SK-N-SH (cell line): Measurements from ENCODE around the gene MAP4K3. TPM values are rescaled to one million over a fixed set of nuclear protein-coding genes. Genes with fewer than 3 reads are reported as not detected.

Experiments
- CTCF ChIA-PET: fragments of 300-600, 350-600 bp; formaldehyde crosslinking; extraction: SDS; loops from one replicate; lab custom pipeline; 2021; lab: Yijun Ruan, JAX
- POLR2A ChIA-PET: fragments of 350-600 bp; sonication (Branson Sonifier 250); formaldehyde crosslinking; extraction: SDS; loops from one replicate; lab custom pipeline; 2020; ENCODE audit warnings: antibody characterized with exemption, inconsistent platforms; lab: Yijun Ruan, JAX
- DNase-seq: peaks from one replicate; pipeline ENCODE4 v3.0.0; 2012
- H2AFZ ChIP-seq: fragments of 200-600 bp; sonication (generic); 2 replicates; pipeline ENCODE4 v1.8.1; 2016; ENCODE audit warnings: antibody characterized with exemption, mild to moderate bottlenecking, low read depth
- H3F3A ChIP-seq: fragments of 200-600 bp; sonication (generic); replicated peaks from 2 replicates; pipeline ENCODE3; 2016; ENCODE audit warnings: antibody characterized with exemption, mild to moderate bottlenecking; ENCODE audit not compliant: insufficient read depth
- H3K27ac ChIP-seq, 2 experiments: fragments of 200-500 bp in 1 of 2; fragments of 200-600 bp in 1 of 2; sonication (Bioruptor generic) in 1 of 2; sonication (generic), shearing (Covaris generic) in 1 of 2; 2 replicates each; pipeline versions ENCODE4 v1.5.1 to v1.6.1; 2014 to 2016; ENCODE audit warnings: low read depth in 2 of 2, inconsistent platforms in 1 of 2, low read length in 1 of 2, mild to moderate bottlenecking in 1 of 2, mixed read lengths in 1 of 2
- H3K27me3 ChIP-seq: fragments of 200-600 bp; sonication (generic), shearing (Covaris generic); 2 replicates; pipeline ENCODE4 v1.6.1; 2016; ENCODE audit warnings: mixed run types; ENCODE audit not compliant: insufficient read depth
- H3K36me3 ChIP-seq, 2 experiments: fragments of 200-500 bp in 1 of 2; fragments of 200-600 bp in 1 of 2; sonication (Bioruptor generic) in 1 of 2; sonication (generic) in 1 of 2; replicated peaks in 1 of 2; 2 replicates each; pipeline versions ENCODE3 to v1.5.1; 2014 to 2016; ENCODE audit warnings: low read length in 1 of 2, mild to moderate bottlenecking in 1 of 2; ENCODE audit not compliant: insufficient read depth in 2 of 2, control insufficient read depth in 1 of 2
- H3K4me1 ChIP-seq, 2 experiments: fragments of 200-500 bp in 1 of 2; fragments of 200-600 bp in 1 of 2; sonication (Bioruptor generic) in 1 of 2; sonication (generic), shearing (Covaris generic) in 1 of 2; 2 replicates each; pipeline versions ENCODE4 v1.5.1 to v1.6.1; 2014 to 2016; ENCODE audit warnings: low read depth in 1 of 2, low read length in 1 of 2, mixed run types in 1 of 2; ENCODE audit not compliant: insufficient read depth in 2 of 2, control insufficient read depth in 1 of 2
- H3K4me2 ChIP-seq: fragments of 200-600 bp; sonication (generic), shearing (Covaris generic); 2 replicates; pipeline ENCODE4 v1.6.1; 2017; ENCODE audit warnings: mixed run types
- H3K4me3 ChIP-seq, 2 experiments: fragments of 200-500 bp in 1 of 2; fragments of 200-600 bp in 1 of 2; sonication (Bioruptor generic) in 1 of 2; sonication (generic), shearing (Covaris generic) in 1 of 2; 2 replicates each; pipeline versions ENCODE4 v1.5.1 to v1.8.1; 2014 to 2016; ENCODE audit warnings: low read depth in 2 of 2, inconsistent platforms in 1 of 2, low read length in 1 of 2, mild to moderate bottlenecking in 1 of 2, mixed read lengths in 1 of 2, moderate library complexity in 1 of 2
- H3K79me2 ChIP-seq: fragments of 200-600 bp; sonication (generic); 2 replicates; pipeline ENCODE4 v1.8.1; 2017; ENCODE audit warnings: mild to moderate bottlenecking; ENCODE audit not compliant: insufficient read depth
- H3K9ac ChIP-seq: fragments of 200-600 bp; sonication (generic); 2 replicates; pipeline ENCODE4 v1.6.1; 2017; ENCODE audit warnings: mixed run types
- H3K9me2 ChIP-seq: fragments of 200-600 bp; sonication (generic); 2 replicates; pipeline ENCODE4 v1.6.1; 2017; ENCODE audit warnings: mixed run types
- H3K9me3 ChIP-seq: fragments of 200-600 bp; sonication (generic); 2 replicates; pipeline ENCODE4 v1.6.1; 2017; ENCODE audit warnings: mixed run types, mild to moderate bottlenecking, moderate library complexity
- H4K20me1 ChIP-seq: fragments of 200-600 bp; sonication (generic); 2 replicates; pipeline ENCODE4 v1.6.1; 2017; ENCODE audit warnings: mild to moderate bottlenecking, mixed run types; ENCODE audit not compliant: insufficient read depth
- FOXJ3 ChIP-seq: sonication (generic); formaldehyde crosslinking; IDR thresholded peaks from 2 replicates; pipeline ENCODE4 v1.5.1; 2020; ENCODE audit warnings: mild to moderate bottlenecking, missing genetic modification reagents
- TEAD4 ChIP-seq: IDR thresholded peaks from 2 replicates; pipeline ENCODE4 v1.4.0; 2012; ENCODE audit warnings: mild to moderate bottlenecking, borderline replicate concordance; ENCODE audit not compliant: insufficient read depth
- WGBS: methylation state at CpG from one replicate; pipeline ENCODE4 v1.1.6; 2017; ENCODE audit warnings: low lambda C conversion rate; 5-methylcytosine and 5-hydroxymethylcytosine counted together
- polyA plus RNA-seq, 3 experiments: library from polyadenylated mRNA; depleted of rRNA; stranded (reverse); fragments of >200 nt; gene quantifications; 2 replicates each; pipeline ENCODE4 v1.2.3, GENCODE V29; 2012
- TF ChIP-seq, protein P1 (sequence below): IDR thresholded peaks from 2 replicates; pipeline ENCODE4 v1.4.0; 2012; ENCODE audit warnings: low read depth
- TF ChIP-seq, protein P2 (sequence below): fragments of 150-350 bp; IDR thresholded peaks from 2 replicates; pipeline ENCODE4 v1.6.1; 2016; ENCODE audit warnings: mild to moderate bottlenecking, low read depth, low read length
- TF ChIP-seq, protein P3 (sequence below): fragments of 150-350 bp; IDR thresholded peaks from 2 replicates; pipeline ENCODE4 v1.6.1; 2017; ENCODE audit warnings: antibody characterized with exemption, low read length, low read depth, borderline replicate concordance
- TF ChIP-seq, protein P4 (sequence below): IDR thresholded peaks from 2 replicates; pipeline ENCODE4 v1.4.0; 2012; ENCODE audit warnings: low read depth, borderline replicate concordance

Gene MAP4K3
- polyA plus RNA-seq, 1 of the 3 experiments (the other 2 are of a cell fraction): 8.8 TPM

DNA sequence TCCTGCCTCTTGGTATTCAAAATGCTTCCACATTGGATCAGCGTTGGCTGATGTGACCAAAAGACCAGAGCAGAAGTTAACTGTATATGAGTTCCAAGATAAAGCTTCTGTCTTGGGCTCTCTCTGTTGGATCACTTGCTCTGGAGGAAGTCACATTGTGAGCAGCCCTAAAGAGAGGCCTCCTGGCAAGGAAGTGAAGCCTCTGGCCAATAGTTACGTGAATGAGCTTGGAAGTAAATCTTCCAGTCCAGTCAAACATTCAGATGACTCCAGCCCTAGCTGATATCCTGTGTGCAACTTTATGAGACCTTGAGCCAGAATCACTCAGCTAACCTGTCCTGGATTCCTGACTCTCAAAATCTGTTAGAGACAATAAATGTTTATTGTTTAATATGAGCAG, 125.6 kb downstream of the MAP4K3 start:
- TF ChIP-seq FOXJ3 (CRISPR knock-in tag) (no peak), TEAD4 (no peak)
- TF ChIP-seq, protein P1, sequence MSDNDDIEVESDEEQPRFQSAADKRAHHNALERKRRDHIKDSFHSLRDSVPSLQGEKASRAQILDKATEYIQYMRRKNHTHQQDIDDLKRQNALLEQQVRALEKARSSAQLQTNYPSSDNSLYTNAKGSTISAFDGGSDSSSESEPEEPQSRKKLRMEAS: no peak
- TF ChIP-seq, protein P2, sequence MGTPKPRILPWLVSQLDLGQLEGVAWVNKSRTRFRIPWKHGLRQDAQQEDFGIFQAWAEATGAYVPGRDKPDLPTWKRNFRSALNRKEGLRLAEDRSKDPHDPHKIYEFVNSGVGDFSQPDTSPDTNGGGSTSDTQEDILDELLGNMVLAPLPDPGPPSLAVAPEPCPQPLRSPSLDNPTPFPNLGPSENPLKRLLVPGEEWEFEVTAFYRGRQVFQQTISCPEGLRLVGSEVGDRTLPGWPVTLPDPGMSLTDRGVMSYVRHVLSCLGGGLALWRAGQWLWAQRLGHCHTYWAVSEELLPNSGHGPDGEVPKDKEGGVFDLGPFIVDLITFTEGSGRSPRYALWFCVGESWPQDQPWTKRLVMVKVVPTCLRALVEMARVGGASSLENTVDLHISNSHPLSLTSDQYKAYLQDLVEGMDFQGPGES: no peak
- TF ChIP-seq, protein P3, sequence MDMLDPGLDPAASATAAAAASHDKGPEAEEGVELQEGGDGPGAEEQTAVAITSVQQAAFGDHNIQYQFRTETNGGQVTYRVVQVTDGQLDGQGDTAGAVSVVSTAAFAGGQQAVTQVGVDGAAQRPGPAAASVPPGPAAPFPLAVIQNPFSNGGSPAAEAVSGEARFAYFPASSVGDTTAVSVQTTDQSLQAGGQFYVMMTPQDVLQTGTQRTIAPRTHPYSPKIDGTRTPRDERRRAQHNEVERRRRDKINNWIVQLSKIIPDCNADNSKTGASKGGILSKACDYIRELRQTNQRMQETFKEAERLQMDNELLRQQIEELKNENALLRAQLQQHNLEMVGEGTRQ: no peak
- TF ChIP-seq, all 33 proteins: peak for 0
- whole genome bisulfite sequencing: 97% methylated on average over 2 of the region's 2 CpGs
- H3K79me2 ChIP-seq: no peaks in the 10 kb centered on the region; the same call in 1 of the 2 replicates
- H3K36me3 ChIP-seq: peaks cover 21 to 61% of the 10 kb centered on the region in 2 experiments
- H2AFZ ChIP-seq: no peak overlapping the region
- H3K4me2 ChIP-seq: no peak overlapping the region
- ChIA-PET CTCF (interaction anchor here (1.1 to 1.6 kb wide), 2 partner anchors 10 to 33 kb away, joined by 5 read pairs; no protein-coding TSS in a partner anchor), POLR2A (no interaction called here)
- H3K4me1 ChIP-seq: peaks cover 0 to 6% of the 10 kb centered on the region in 2 experiments; a peak in 2 of 4 replicates
- no peak overlapping the region for H3K9ac ChIP-seq
- H3K27ac ChIP-seq: no peak overlapping the region
- H3K4me3 ChIP-seq: no peak overlapping the region
- no peaks in the 10 kb centered on the region for H4K20me1 ChIP-seq
- H3F3A ChIP-seq: peaks cover 6% of the 10 kb centered on the region
- no peaks in the 10 kb centered on the region for H3K27me3 ChIP-seq
- no peaks in the 10 kb centered on the region for H3K9me3 ChIP-seq
- no peaks in the 10 kb centered on the region for H3K9me2 ChIP-seq
- DNase-seq: no peak

DNA sequence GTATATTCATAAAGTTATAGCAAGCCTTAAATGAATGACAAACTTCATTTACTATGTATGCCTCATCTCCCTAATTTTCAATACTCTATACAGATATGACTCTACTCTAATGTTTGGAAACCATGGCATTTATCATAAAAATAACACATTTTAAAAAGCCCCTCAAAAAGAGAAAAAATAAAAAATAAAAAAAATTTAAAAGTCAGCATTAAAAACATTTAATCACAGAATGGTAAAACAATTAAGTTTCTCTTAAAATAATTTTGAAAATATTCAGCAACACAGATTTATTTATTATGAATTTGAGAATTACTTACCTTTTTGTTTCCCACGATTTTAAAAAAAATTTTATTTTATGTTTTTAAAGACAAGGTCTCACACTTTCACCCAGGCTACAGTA, 128.3 kb downstream of the MAP4K3 start:
- H4K20me1 ChIP-seq: no peaks in the 10 kb centered on the region
- H3K27me3 ChIP-seq: no peaks in the 10 kb centered on the region
- H3K79me2 ChIP-seq: no peaks in the 10 kb centered on the region; the same call in 1 of the 2 replicates
- peaks cover 0 to 7% of the 10 kb centered on the region in 2 experiments; a peak in 2 of 4 replicates for H3K4me1 ChIP-seq
- no peak overlapping the region for H3K9ac ChIP-seq
- no peak overlapping the region for H3K27ac ChIP-seq
- ChIA-PET CTCF (interaction anchor here (1.1 kb wide), 1 partner anchor 18 kb away, joined by 3 read pairs; no protein-coding TSS in a partner anchor), POLR2A (no interaction called here)
- peaks cover 6% of the 10 kb centered on the region for H3F3A ChIP-seq
- no peak overlapping the region for H3K4me2 ChIP-seq
- no peaks in the 10 kb centered on the region for H3K9me3 ChIP-seq
- H3K4me3 ChIP-seq: no peak overlapping the region
- WGBS: 69% methylated on average over 1 of the region's 1 CpG
- no peak overlapping the region for H2AFZ ChIP-seq
- TF ChIP-seq, protein P3: no peak
- TF ChIP-seq, protein P4, sequence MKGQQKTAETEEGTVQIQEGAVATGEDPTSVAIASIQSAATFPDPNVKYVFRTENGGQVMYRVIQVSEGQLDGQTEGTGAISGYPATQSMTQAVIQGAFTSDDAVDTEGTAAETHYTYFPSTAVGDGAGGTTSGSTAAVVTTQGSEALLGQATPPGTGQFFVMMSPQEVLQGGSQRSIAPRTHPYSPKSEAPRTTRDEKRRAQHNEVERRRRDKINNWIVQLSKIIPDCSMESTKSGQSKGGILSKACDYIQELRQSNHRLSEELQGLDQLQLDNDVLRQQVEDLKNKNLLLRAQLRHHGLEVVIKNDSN: no peak
- no peak for DNase-seq
- H3K36me3 ChIP-seq: peaks cover 15 to 41% of the 10 kb centered on the region in 2 experiments
- H3K9me2 ChIP-seq: no peaks in the 10 kb centered on the region
